ENCODE results near the gene SRPK3. TPM values are rescaled to one million over a fixed set of nuclear protein-coding genes. Genes with fewer than 3 reads are reported as not detected.

SRPK3 gene
- total and polyA plus RNA-seq, 5 donors from 2014 or later = not detected

- no peaks in the 10 kb centered on the region for H3K9me3 ChIP-seq (ENCODE audit: control insufficient read depth in 2 of 2, low read length in 2 of 2)
- H3K4me3 Mint-ChIP-seq = no peak overlapping the region
- H3K36me3 ChIP-seq (ENCODE audit: control insufficient read depth, insufficient read depth, low read length) = no peaks in the 10 kb centered on the region
- H3K4me1 ChIP-seq (ENCODE audit: control insufficient read depth, insufficient read depth, low read length, poor library complexity, severe bottlenecking) = peaks cover 19% of the 10 kb centered on the region
- no peak overlapping the region for H3K4me3 ChIP-seq (ENCODE audit: low read depth, low read length)
- no peak overlapping the region for H3K27ac Mint-ChIP-seq
- peaks cover 6% of the 10 kb centered on the region for H3K27me3 ChIP-seq (ENCODE audit: control insufficient read depth, insufficient read depth, low read length)
- peaks cover 48% of the 10 kb centered on the region for H3K27me3 Mint-ChIP-seq
- ATAC-seq (ENCODE audit: low read depth in 2 of 2) (no peak), DNase-seq (no peak)
- no peaks in the 10 kb centered on the region for H3K36me3 Mint-ChIP-seq
- peaks cover 0 to 3% (median 0%) of the 10 kb centered on the region in 7 donors for H3K9me3 Mint-ChIP-seq
- no peak overlapping the region for H3K27ac ChIP-seq (ENCODE audit: insufficient read depth, low read length, poor library complexity, severe bottlenecking)
- H3K4me1 Mint-ChIP-seq = peaks cover 0 to 27% (median 5%) of the 10 kb centered on the region in 4 donors
Observed at GRCh38 chrX:153825042-153825441, 44.2 kb downstream of the SRPK3 start.

DNA sequence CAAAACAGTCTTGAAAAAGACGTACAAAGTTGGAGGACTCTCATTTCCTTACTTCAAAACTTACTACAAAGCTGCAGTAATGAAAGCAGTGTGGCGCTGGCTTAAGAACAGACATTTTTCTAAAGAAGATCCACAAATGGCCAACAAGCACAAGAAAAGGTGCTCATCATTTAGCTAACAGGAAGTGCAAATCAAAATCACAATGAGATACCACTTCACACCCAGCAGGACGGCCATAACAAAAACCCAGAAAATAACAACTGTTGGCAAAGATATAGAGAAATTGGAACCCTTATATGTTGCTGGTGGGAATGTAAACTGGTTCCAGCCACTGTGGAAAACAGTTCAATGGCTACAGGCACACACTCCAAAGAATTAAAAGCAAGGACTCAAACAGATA is 46.2 kb downstream of the SRPK3 start:
- peaks cover 45% of the 10 kb centered on the region for H3K27me3 Mint-ChIP-seq
- H3K4me1 ChIP-seq (ENCODE audit: control insufficient read depth, insufficient read depth, low read length, poor library complexity, severe bottlenecking) = peaks cover 11% of the 10 kb centered on the region
- H3K9me3 Mint-ChIP-seq = peaks cover 0 to 4% (median 0%) of the 10 kb centered on the region in 7 donors
- H3K27ac Mint-ChIP-seq = peak overlapping the region in 2 of 3 donors; percentile 47 to 72
- no peak overlapping the region for H3K27ac ChIP-seq (ENCODE audit: insufficient read depth, low read length, poor library complexity, severe bottlenecking)
- no peak overlapping the region for H3K4me3 Mint-ChIP-seq
- no peaks in the 10 kb centered on the region for H3K36me3 ChIP-seq (ENCODE audit: control insufficient read depth, insufficient read depth, low read length)
- no peak for ATAC-seq (ENCODE audit: low read depth in 2 of 2)
- H3K9me3 ChIP-seq (ENCODE audit: control insufficient read depth in 2 of 2, low read length in 2 of 2) = no peaks in the 10 kb centered on the region
- H3K4me3 ChIP-seq (ENCODE audit: low read depth, low read length) = no peak overlapping the region
- H3K36me3 Mint-ChIP-seq = no peaks in the 10 kb centered on the region
- DNase-seq = no peak
- H3K27me3 ChIP-seq (ENCODE audit: control insufficient read depth, insufficient read depth, low read length) = peaks cover 6% of the 10 kb centered on the region
- H3K4me1 Mint-ChIP-seq = peaks cover 0 to 16% (median 5%) of the 10 kb centered on the region in 4 donors

GRCh38 chrX:153827903-153828302 is 47.1 kb downstream of the SRPK3 start:
- no peaks in the 10 kb centered on the region for H3K36me3 ChIP-seq (ENCODE audit: control insufficient read depth, insufficient read depth, low read length)
- no peak overlapping the region for H3K4me3 Mint-ChIP-seq
- H3K4me3 ChIP-seq (ENCODE audit: low read depth, low read length) = no peak overlapping the region
- ATAC-seq (ENCODE audit: low read depth in 2 of 2) = no peak
- H3K27me3 ChIP-seq (ENCODE audit: control insufficient read depth, insufficient read depth, low read length) = peaks cover 6% of the 10 kb centered on the region
- H3K27ac ChIP-seq (ENCODE audit: insufficient read depth, low read length, poor library complexity, severe bottlenecking) = no peak overlapping the region
- peaks cover 7% of the 10 kb centered on the region for H3K4me1 ChIP-seq (ENCODE audit: control insufficient read depth, insufficient read depth, low read length, poor library complexity, severe bottlenecking)
- no peaks in the 10 kb centered on the region for H3K36me3 Mint-ChIP-seq
- H3K4me1 Mint-ChIP-seq = peaks cover 0 to 8% (median 5%) of the 10 kb centered on the region in 4 donors
- H3K9me3 ChIP-seq (ENCODE audit: control insufficient read depth in 2 of 2, low read length in 2 of 2) = no peaks in the 10 kb centered on the region
- no peak overlapping the region for H3K27ac Mint-ChIP-seq
- H3K9me3 Mint-ChIP-seq = peaks cover 0 to 4% (median 0%) of the 10 kb centered on the region in 7 donors
- no peak for DNase-seq
- peaks cover 42% of the 10 kb centered on the region for H3K27me3 Mint-ChIP-seq

DNA sequence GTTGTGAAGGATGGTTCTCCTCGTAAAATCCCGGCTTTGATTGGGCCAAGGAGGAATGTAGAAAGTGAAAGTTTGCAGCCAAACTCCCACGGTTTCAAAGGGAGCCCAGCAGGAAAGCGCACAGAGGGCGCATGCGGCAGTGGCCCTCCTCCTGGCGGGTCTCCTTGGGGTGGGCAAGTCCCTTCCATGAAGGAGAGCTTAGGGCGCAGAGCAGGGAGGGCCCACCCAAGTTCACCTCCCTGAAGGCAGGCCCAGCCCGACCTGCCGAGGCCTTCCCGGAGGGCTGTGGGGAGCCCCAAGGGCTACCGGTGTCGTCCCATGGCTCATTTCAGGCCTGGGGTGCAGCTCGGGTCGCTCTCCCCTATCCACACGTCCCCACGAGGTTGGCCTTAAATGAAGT is 47.5 kb downstream of the SRPK3 start:
- H3K4me3 ChIP-seq (ENCODE audit: low read depth, low read length) = no peak overlapping the region
- H3K9me3 Mint-ChIP-seq = peaks cover 0 to 4% (median 0%) of the 10 kb centered on the region in 7 donors
- peaks cover 46% of the 10 kb centered on the region for H3K27me3 Mint-ChIP-seq
- H3K4me1 Mint-ChIP-seq = peaks cover 0 to 8% (median 5%) of the 10 kb centered on the region in 4 donors
- H3K27ac ChIP-seq (ENCODE audit: insufficient read depth, low read length, poor library complexity, severe bottlenecking) = no peak overlapping the region
- peaks cover 6% of the 10 kb centered on the region for H3K27me3 ChIP-seq (ENCODE audit: control insufficient read depth, insufficient read depth, low read length)
- peaks cover 7% of the 10 kb centered on the region for H3K4me1 ChIP-seq (ENCODE audit: control insufficient read depth, insufficient read depth, low read length, poor library complexity, severe bottlenecking)
- H3K36me3 Mint-ChIP-seq = no peaks in the 10 kb centered on the region
- no peak overlapping the region for H3K4me3 Mint-ChIP-seq
- DNase-seq (no peak), ATAC-seq (ENCODE audit: low read depth in 2 of 2) (no peak)
- no peaks in the 10 kb centered on the region for H3K9me3 ChIP-seq (ENCODE audit: control insufficient read depth in 2 of 2, low read length in 2 of 2)
- no peak overlapping the region for H3K27ac Mint-ChIP-seq
- H3K36me3 ChIP-seq (ENCODE audit: control insufficient read depth, insufficient read depth, low read length) = no peaks in the 10 kb centered on the region

DNA sequence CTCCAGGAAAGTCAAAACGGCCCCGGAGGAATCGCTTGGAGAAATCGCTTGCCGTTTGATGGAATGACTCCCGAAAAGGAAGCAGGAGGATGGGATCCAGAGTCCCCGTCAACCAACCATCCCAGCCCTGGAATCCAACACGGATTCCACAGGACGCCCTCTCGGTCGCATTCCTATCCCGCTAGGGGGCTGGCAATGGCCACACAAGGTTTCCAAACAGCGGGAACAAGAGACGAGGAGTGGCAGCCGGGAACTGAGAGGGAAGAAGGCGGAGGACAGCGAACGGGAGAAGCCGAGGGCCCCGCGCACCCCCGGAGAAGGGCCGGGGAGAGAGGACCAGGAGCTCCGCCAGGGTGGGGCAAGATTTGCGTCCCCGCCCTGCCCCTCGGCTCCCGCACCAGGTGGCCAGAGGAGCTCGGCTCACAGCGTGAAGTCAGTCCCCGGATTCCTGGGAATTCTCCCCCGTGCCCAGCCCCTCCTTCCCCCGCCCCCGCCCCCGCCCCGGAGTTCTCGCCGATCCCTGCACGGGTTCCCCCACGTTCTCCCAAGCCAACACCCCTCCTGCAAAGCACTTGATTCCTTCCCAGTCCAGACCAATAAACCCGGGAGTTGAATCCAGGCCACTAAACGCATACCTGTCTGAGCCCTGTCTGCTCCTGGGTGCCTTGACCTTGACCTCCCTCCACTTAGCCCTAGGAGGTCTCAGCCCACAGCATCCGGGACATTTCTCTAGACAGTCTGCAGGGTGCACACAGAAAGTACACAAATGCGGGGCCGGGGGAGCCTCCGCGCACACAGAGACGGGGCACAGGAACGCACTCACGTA is 48.1 kb downstream of the SRPK3 start:
- H3K36me3 ChIP-seq (ENCODE audit: control insufficient read depth, insufficient read depth, low read length) = no peaks in the 10 kb centered on the region
- Mint-ChIP-seq H3K27ac (no peak overlapping the region), H3K36me3 (no peaks in the 10 kb centered on the region), H3K27me3 (peaks cover 50% of the 10 kb centered on the region), H3K9me3 (peaks cover 0 to 4% (median 0%) of the 10 kb centered on the region in 7 donors), H3K4me1 (peaks cover 0 to 6% (median 5%) of the 10 kb centered on the region in 4 donors), H3K4me3 (peak overlapping the region in 1 of 4 donors; percentile 41)
- H3K4me3 ChIP-seq (ENCODE audit: low read depth, low read length) = no peak overlapping the region
- peaks cover 7% of the 10 kb centered on the region for H3K4me1 ChIP-seq (ENCODE audit: control insufficient read depth, insufficient read depth, low read length, poor library complexity, severe bottlenecking)
- no peaks in the 10 kb centered on the region for H3K9me3 ChIP-seq (ENCODE audit: control insufficient read depth in 2 of 2, low read length in 2 of 2)
- peaks cover 5% of the 10 kb centered on the region for H3K27me3 ChIP-seq (ENCODE audit: control insufficient read depth, insufficient read depth, low read length)
- ATAC-seq (ENCODE audit: low read depth in 2 of 2) (no peak), DNase-seq (peak in 1 of 3 donors; percentile 10)
- H3K27ac ChIP-seq (ENCODE audit: insufficient read depth, low read length, poor library complexity, severe bottlenecking) = no peak overlapping the region

DNA sequence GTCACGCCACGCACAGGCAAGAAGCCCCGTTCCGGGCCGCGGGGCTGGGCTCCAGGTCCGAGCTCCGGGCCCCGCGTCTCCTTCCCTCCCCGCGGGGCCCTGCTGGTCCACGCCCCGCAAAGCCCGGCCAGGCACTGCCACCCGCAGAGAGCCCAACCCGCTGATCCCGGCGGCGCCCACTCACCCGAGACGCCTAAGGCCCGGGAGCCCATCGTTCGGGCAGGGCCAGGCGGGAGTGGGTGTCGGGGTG is 48.6 kb downstream of the SRPK3 start:
- Histone ChIP-seq H3K9me3 (ENCODE audit: control insufficient read depth in 2 of 2, low read length in 2 of 2) (no peaks in the 10 kb centered on the region), H3K4me1 (ENCODE audit: control insufficient read depth, insufficient read depth, low read length, poor library complexity, severe bottlenecking) (peaks cover 7% of the 10 kb centered on the region), H3K27me3 (ENCODE audit: control insufficient read depth, insufficient read depth, low read length) (peaks cover 5% of the 10 kb centered on the region), H3K27ac (ENCODE audit: insufficient read depth, low read length, poor library complexity, severe bottlenecking) (no peak overlapping the region), H3K4me3 (ENCODE audit: low read depth, low read length) (no peak overlapping the region), H3K36me3 (ENCODE audit: control insufficient read depth, insufficient read depth, low read length) (no peaks in the 10 kb centered on the region)
- H3K36me3 Mint-ChIP-seq = no peaks in the 10 kb centered on the region
- ATAC-seq (ENCODE audit: low read depth in 2 of 2) (no peak), DNase-seq (no peak)
- peaks cover 0 to 6% (median 5%) of the 10 kb centered on the region in 4 donors for H3K4me1 Mint-ChIP-seq
- peaks cover 45% of the 10 kb centered on the region for H3K27me3 Mint-ChIP-seq
- H3K27ac Mint-ChIP-seq = no peak overlapping the region
- H3K4me3 Mint-ChIP-seq = peak overlapping the region in 1 of 4 donors; percentile 41
- peaks cover 0 to 4% (median 0%) of the 10 kb centered on the region in 7 donors for H3K9me3 Mint-ChIP-seq

DNA sequence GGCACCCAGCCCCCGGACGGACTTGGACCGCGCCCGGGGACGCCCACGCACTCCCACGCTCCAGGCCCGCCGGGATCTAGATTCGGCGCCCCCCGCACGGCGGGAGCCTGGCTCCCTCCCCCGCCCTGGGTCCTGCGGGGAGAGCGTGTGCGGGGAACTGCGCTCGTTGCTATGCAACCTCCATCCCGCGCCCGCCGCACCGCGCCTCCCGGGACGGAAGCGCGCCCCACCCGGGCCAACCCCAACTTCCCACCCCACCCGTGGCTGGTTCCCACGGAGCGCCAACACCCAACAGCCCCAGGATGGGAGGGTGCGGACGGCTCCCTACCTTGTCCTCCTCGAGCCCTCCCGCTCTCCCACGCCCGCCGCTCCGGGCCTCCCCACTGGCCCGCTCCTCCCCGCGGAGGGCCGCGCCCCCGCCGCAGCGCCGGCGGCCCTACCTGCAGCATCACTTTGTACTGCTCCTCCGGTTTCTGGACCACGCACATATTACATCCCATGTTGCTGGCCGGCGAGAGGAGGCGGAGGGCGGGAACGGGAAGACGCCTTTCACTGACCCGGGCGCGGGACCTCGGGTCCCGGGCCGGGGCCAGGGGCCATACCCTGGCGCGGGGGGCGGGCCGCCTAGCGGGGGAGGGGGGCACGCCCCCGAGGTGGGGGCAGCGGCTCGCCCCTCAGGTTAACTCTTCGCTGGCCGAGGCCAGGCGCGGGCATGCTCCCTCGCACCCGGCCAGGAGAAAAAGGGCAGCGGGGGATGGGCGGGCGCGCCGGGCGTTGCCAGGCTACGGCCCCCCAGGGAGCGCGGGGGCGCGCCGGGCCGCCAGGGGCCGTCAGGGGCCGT is 49.2 kb downstream of the SRPK3 start, which contains the start of gene PDZD4:
Gene PDZD4, minus strand, starts transcription at position 746 of the 841 bp plus-strand sequence. Its CDS starts 246 bp downstream, at position 500.
- peaks cover 5% of the 10 kb centered on the region for H3K27me3 ChIP-seq (ENCODE audit: control insufficient read depth, insufficient read depth, low read length)
- H3K4me1 ChIP-seq (ENCODE audit: control insufficient read depth, insufficient read depth, low read length, poor library complexity, severe bottlenecking) = peaks cover 7% of the 10 kb centered on the region
- H3K36me3 Mint-ChIP-seq = no peaks in the 10 kb centered on the region
- peak in 1 of 2 donors; percentile 25 for ATAC-seq (ENCODE audit: low read depth in 2 of 2)
- H3K9me3 Mint-ChIP-seq = peaks cover 0 to 4% (median 0%) of the 10 kb centered on the region in 7 donors
- no peaks in the 10 kb centered on the region for H3K9me3 ChIP-seq (ENCODE audit: control insufficient read depth in 2 of 2, low read length in 2 of 2)
- H3K4me3 ChIP-seq (ENCODE audit: low read depth, low read length) = no peak within 1 kb of the TSS
- H3K4me1 Mint-ChIP-seq = peaks cover 0 to 6% (median 5%) of the 10 kb centered on the region in 4 donors
- H3K27me3 Mint-ChIP-seq = peaks cover 50% of the 10 kb centered on the region
- no peaks in the 10 kb centered on the region for H3K36me3 ChIP-seq (ENCODE audit: control insufficient read depth, insufficient read depth, low read length)
- no peak within 1 kb of the TSS for H3K27ac ChIP-seq (ENCODE audit: insufficient read depth, low read length, poor library complexity, severe bottlenecking)
- H3K27ac Mint-ChIP-seq = no peak within 1 kb of the TSS
- DNase-seq = peak in 1 of 3 donors; percentile 4
- peak within 1 kb of the TSS in 3 of 4 donors; percentile 32 to 65 (median 41) for H3K4me3 Mint-ChIP-seq
